Measurements from ENCODE around the gene LRRN4CL. TPM values are rescaled to one million over a fixed set of nuclear protein-coding genes. Genes with fewer than 3 reads are reported as not detected.

The LRRN4CL gene
- total RNA-seq, 1 donor: 13.8 TPM

GRCh38 chr11:62713343-62713742 lies 24.0 kb upstream of the LRRN4CL start:
- H3K27ac ChIP-seq (ENCODE audit: low read depth, low read length): no peak overlapping the region
- H3K36me3 ChIP-seq (ENCODE audit: insufficient read depth, low read length): peaks cover 76% of the 10 kb centered on the region

GRCh38 chr11:62712861-62713260 lies 23.5 kb upstream of the LRRN4CL start:
- Histone ChIP-seq H3K4me2 (ENCODE audit: insufficient read depth, low read length) (no peak overlapping the region), H3K9me3 (ENCODE audit: low read depth, low read length) (no peaks in the 10 kb centered on the region), H3K27me3 (ENCODE audit: insufficient read depth, low read length) (no peaks in the 10 kb centered on the region), H3K4me3 (ENCODE audit: insufficient read depth, low read length) (no peak overlapping the region), H4K20me1 (ENCODE audit: insufficient read depth, low read length) (no peaks in the 10 kb centered on the region), H3K79me2 (ENCODE audit: insufficient read depth, low read length) (peaks cover 38% of the 10 kb centered on the region), H3K36me3 (ENCODE audit: insufficient read depth, low read length) (peaks cover 71% of the 10 kb centered on the region), H3K27ac (ENCODE audit: low read depth, low read length) (no peak overlapping the region), H3K4me1 (ENCODE audit: insufficient read depth, low read length) (peaks cover 16% of the 10 kb centered on the region), H2AFZ (ENCODE audit: low read length) (no peak overlapping the region)
- DNase-seq (ENCODE audit: insufficient read length, low spot score, missing footprints): no peak
- TF ChIP-seq CTCF (IDR thresholded peaks at IDR 0.05; ENCODE audit: extremely low read depth, low read depth, low read length): no peak

More at GRCh38 chr11:62713343-62713742, 24.0 kb upstream of the LRRN4CL start:
- no peak overlapping the region for H3K4me2 ChIP-seq (ENCODE audit: insufficient read depth, low read length)
- H2AFZ ChIP-seq (ENCODE audit: low read length): no peak overlapping the region
- H3K9me3 ChIP-seq (ENCODE audit: low read depth, low read length): no peaks in the 10 kb centered on the region
- H3K4me3 ChIP-seq (ENCODE audit: insufficient read depth, low read length): no peak overlapping the region
- TF ChIP-seq CTCF (IDR thresholded peaks at IDR 0.05; ENCODE audit: extremely low read depth, low read depth, low read length): no peak
- DNase-seq (ENCODE audit: insufficient read length, low spot score, missing footprints): no peak
- peaks cover 43% of the 10 kb centered on the region for H3K79me2 ChIP-seq (ENCODE audit: insufficient read depth, low read length)
- peaks cover 16% of the 10 kb centered on the region for H3K4me1 ChIP-seq (ENCODE audit: insufficient read depth, low read length)
- H3K27me3 ChIP-seq (ENCODE audit: insufficient read depth, low read length): no peaks in the 10 kb centered on the region
- H4K20me1 ChIP-seq (ENCODE audit: insufficient read depth, low read length): no peaks in the 10 kb centered on the region

- TF ChIP-seq CTCF (IDR thresholded peaks at IDR 0.05; ENCODE audit: extremely low read depth, low read depth, low read length): no peak
- Histone ChIP-seq H3K79me2 (ENCODE audit: insufficient read depth, low read length) (peaks cover 33% of the 10 kb centered on the region), H3K4me2 (ENCODE audit: insufficient read depth, low read length) (no peak overlapping the region), H3K4me3 (ENCODE audit: insufficient read depth, low read length) (no peak overlapping the region), H3K36me3 (ENCODE audit: insufficient read depth, low read length) (peaks cover 66% of the 10 kb centered on the region), H3K4me1 (ENCODE audit: insufficient read depth, low read length) (peaks cover 16% of the 10 kb centered on the region), H2AFZ (ENCODE audit: low read length) (no peak overlapping the region), H4K20me1 (ENCODE audit: insufficient read depth, low read length) (no peaks in the 10 kb centered on the region), H3K27ac (ENCODE audit: low read depth, low read length) (no peak overlapping the region), H3K9me3 (ENCODE audit: low read depth, low read length) (no peaks in the 10 kb centered on the region), H3K27me3 (ENCODE audit: insufficient read depth, low read length) (no peaks in the 10 kb centered on the region)
- no peak for DNase-seq (ENCODE audit: insufficient read length, low spot score, missing footprints)
Measured at GRCh38 chr11:62712276-62712812, 23.0 kb upstream of the LRRN4CL start.

GRCh38 chr11:62710001-62710345 lies 20.6 kb upstream of the LRRN4CL start:
- no peak for TF ChIP-seq CTCF (IDR thresholded peaks at IDR 0.05; ENCODE audit: extremely low read depth, low read depth, low read length)
- Histone ChIP-seq H2AFZ (ENCODE audit: low read length) (peak overlapping the region; percentile 92), H3K9me3 (ENCODE audit: low read depth, low read length) (no peaks in the 10 kb centered on the region), H3K4me2 (ENCODE audit: insufficient read depth, low read length) (peak overlapping the region; percentile 98), H4K20me1 (ENCODE audit: insufficient read depth, low read length) (no peaks in the 10 kb centered on the region), H3K36me3 (ENCODE audit: insufficient read depth, low read length) (peaks cover 43% of the 10 kb centered on the region), H3K4me3 (ENCODE audit: insufficient read depth, low read length) (peak overlapping the region; percentile 82), H3K4me1 (ENCODE audit: insufficient read depth, low read length) (peaks cover 29% of the 10 kb centered on the region), H3K79me2 (ENCODE audit: insufficient read depth, low read length) (peaks cover 15% of the 10 kb centered on the region), H3K27ac (ENCODE audit: low read depth, low read length) (peak overlapping the region; percentile 86), H3K27me3 (ENCODE audit: insufficient read depth, low read length) (no peaks in the 10 kb centered on the region)
- peak; percentile 88 for DNase-seq (ENCODE audit: insufficient read length, low spot score, missing footprints)

Data from osteoblast (primary cell).